ENCODE data around the gene AHNAK2.

DNA sequence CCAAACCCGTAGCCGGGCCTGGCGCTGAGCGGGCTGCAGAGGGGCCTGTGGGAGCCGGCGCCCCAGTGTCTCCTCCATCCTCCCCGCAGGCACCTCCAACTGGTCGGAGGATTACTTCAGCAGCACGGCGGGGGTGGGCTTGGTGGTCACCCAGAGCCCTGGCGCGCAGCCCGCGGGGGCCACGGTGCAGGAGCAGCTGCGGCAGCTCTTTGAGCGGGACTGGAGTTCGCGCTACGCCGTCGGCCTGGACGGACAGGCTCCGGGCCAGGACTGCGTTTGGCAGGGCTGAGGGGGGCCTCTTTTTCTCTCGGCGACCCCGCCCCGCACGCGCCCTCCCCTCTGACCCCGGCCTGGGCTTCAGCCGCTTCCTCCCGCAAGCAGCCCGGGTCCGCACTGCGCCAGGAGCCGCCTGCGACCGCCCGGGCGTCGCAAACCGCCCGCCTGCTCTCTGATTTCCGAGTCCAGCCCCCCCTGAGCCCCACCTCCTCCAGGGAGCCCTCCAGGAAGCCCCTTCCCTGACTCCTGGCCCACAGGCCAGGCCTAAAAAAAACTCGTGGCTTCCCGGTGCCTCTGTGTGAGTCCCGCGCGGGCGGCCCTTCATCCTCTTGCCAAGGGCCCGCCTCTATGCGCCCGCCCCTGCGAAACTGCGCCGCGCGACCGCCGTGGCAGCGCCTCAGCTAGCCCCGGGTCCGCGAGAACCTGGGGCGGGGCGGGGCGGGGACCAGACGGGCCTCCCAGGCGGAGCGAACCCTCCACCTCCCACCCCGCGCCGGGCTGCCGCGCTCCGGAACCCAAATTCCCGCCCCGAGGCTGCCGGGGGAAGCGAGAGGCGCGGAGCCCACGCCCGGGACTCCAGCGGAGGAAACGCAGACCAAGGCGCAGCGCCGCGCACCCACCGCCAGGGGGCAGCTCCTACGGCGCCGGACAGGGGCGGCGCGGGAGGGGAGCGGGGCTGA, 45.2 kb downstream of the AHNAK2 start:
- TF ChIP-seq, protein P1, sequence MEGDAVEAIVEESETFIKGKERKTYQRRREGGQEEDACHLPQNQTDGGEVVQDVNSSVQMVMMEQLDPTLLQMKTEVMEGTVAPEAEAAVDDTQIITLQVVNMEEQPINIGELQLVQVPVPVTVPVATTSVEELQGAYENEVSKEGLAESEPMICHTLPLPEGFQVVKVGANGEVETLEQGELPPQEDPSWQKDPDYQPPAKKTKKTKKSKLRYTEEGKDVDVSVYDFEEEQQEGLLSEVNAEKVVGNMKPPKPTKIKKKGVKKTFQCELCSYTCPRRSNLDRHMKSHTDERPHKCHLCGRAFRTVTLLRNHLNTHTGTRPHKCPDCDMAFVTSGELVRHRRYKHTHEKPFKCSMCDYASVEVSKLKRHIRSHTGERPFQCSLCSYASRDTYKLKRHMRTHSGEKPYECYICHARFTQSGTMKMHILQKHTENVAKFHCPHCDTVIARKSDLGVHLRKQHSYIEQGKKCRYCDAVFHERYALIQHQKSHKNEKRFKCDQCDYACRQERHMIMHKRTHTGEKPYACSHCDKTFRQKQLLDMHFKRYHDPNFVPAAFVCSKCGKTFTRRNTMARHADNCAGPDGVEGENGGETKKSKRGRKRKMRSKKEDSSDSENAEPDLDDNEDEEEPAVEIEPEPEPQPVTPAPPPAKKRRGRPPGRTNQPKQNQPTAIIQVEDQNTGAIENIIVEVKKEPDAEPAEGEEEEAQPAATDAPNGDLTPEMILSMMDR (conservative IDR thresholded peaks at IDR 0.05), result peak; percentile 76
- no peak for TF ChIP-seq ZFX (IDR thresholded peaks at IDR 0.05)
